Lower lobe of right lung (tissue), 2 donors: ENCODE data around the gene ACTG1. TPM values are rescaled to one million over a fixed set of nuclear protein-coding genes. Genes with fewer than 3 reads are reported as not detected.

Experiments used
- ATAC-seq, 2 donors: fragments of 200-7000 bp; cut with Tn5 transposase; one replicate each; pipeline ENCODE4 v1.9.1; 2020 to 2022; ENCODE audit warnings: mild to moderate bottlenecking in 2 of 2, moderate library complexity in 2 of 2
- DNase-seq: peaks from one replicate; pipeline ENCODE4 v3.0.0-alpha.2; 2020
- H3K27ac ChIP-seq: fragments of 200-600 bp; one replicate; pipeline ENCODE4 v1.8.0; 2022
- H3K27me3 ChIP-seq: fragments of 200-600 bp; one replicate; pipeline ENCODE4 v1.8.0; 2022; ENCODE audit warnings: low read depth
- H3K36me3 ChIP-seq: fragments of 200-600 bp; one replicate; pipeline ENCODE4 v1.8.0; 2022; ENCODE audit warnings: mild to moderate bottlenecking
- H3K4me1 ChIP-seq: fragments of 200-600 bp; one replicate; pipeline ENCODE4 v1.8.0; 2022
- H3K4me3 ChIP-seq: fragments of 200-600 bp; one replicate; pipeline ENCODE4 v1.8.0; 2022; ENCODE audit warnings: mild to moderate bottlenecking
- H3K9me3 ChIP-seq: fragments of 200-600 bp; one replicate; pipeline ENCODE4 v1.8.0; 2022
- intact Hi-C: fragments of 100-400 bp; cut with DNase I; formaldehyde crosslinking; loops from one replicate; pipeline ENCODE4 v1.11.0; 2022
- total RNA-seq: library from RNA; stranded (reverse); fragmentation: NEBNext Ultra II Directional; extraction: Animal tissue kit (Norgen Biotek cat#: 25700); gene quantifications from one replicate; pipeline ENCODE4 v1.2.1, GENCODE V29; 2021
- TF ChIP-seq, protein P1 (sequence below): fragments of 200-600 bp; IDR thresholded peaks from one replicate; pipeline ENCODE4 v1.8.0; 2022; ENCODE audit warnings: antibody characterized with exemption, mild to moderate bottlenecking
- donor health status: DM: no; HTN: yes; CAD: no; lungs with severe emphysema.

Gene ACTG1
- total RNA-seq, 1 donor from 2014 or later, result 1,821 TPM

DNA sequence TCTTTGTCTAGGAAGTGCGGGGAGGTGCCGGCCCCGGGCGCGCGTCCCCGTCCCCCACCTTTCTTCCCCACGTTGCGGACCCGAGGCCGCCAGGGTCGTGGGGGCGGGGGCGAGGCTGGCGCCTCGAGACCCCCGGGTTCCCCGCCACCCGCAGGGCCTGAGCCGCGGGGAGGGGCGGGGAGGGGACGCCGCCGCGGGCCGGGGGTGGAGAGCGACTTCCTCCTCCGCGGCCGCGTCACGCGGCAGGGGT lies 1.8 kb upstream of the ACTG1 start:
- ATAC-seq, result no peak
- H3K4me1 ChIP-seq, result peaks cover 49% of the 10 kb centered on the region
- intact Hi-C loops, result no loop called here

DNA sequence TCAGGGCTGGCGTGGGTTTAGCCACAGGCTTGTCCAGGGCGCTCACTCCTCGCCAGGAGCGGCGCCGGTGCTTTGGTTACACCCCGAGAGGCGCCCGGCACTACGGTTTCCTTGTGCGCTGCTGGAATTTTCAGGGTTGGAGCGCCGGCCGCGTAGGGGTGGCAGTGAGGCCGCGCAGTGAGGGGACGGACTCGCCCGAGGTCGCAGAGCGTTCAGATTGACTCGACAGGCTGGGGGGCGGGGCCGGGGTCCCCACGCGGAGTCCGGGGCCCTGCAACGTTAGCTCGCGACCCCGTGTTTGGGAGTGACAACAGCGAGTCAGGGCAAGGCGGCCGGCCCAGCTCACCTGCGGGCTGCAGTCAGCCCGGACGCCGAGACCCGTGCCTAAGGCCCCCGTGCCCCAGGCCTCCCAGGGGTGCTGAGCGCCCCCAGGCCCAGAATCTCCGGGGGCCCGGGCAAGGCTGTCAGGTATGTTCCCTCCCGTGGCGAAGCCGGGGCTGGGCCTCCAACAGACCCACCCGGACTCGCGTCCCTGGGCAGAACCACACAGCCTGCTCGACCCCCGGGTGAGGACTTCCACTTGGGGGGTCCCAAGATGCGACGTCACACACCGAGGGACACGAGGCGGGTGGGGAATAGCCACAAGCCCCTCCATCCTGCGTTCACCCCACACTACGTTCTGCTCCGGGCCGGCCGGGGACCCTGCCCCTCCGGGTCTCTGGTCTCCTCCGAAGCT lies 1.3 kb upstream of the ACTG1 start:
- H3K36me3 ChIP-seq, result peaks cover 29% of the 10 kb centered on the region
- no peaks in the 10 kb centered on the region for H3K27me3 ChIP-seq
- TF ChIP-seq, protein P1, sequence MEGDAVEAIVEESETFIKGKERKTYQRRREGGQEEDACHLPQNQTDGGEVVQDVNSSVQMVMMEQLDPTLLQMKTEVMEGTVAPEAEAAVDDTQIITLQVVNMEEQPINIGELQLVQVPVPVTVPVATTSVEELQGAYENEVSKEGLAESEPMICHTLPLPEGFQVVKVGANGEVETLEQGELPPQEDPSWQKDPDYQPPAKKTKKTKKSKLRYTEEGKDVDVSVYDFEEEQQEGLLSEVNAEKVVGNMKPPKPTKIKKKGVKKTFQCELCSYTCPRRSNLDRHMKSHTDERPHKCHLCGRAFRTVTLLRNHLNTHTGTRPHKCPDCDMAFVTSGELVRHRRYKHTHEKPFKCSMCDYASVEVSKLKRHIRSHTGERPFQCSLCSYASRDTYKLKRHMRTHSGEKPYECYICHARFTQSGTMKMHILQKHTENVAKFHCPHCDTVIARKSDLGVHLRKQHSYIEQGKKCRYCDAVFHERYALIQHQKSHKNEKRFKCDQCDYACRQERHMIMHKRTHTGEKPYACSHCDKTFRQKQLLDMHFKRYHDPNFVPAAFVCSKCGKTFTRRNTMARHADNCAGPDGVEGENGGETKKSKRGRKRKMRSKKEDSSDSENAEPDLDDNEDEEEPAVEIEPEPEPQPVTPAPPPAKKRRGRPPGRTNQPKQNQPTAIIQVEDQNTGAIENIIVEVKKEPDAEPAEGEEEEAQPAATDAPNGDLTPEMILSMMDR, result no peak
- peak overlapping the region; percentile 100 for H3K27ac ChIP-seq
- H3K4me3 ChIP-seq, result peak overlapping the region; percentile 94
- ATAC-seq (peak; percentile 28 to 35), DNase-seq (peak; percentile 83)
- H3K4me1 ChIP-seq, result peaks cover 49% of the 10 kb centered on the region
- no peaks in the 10 kb centered on the region for H3K9me3 ChIP-seq
- intact Hi-C loops, result no loop called here

More for the DNA sequence above, 1.8 kb upstream of the ACTG1 start:
- no peaks in the 10 kb centered on the region for H3K9me3 ChIP-seq
- peak overlapping the region; percentile 100 for H3K27ac ChIP-seq
- no peak for DNase-seq
- H3K4me3 ChIP-seq, result peak overlapping the region; percentile 94
- TF ChIP-seq, protein P1, result no peak
- peaks cover 24% of the 10 kb centered on the region for H3K36me3 ChIP-seq
- H3K27me3 ChIP-seq, result peaks cover under 1% of the 10 kb centered on the region

DNA sequence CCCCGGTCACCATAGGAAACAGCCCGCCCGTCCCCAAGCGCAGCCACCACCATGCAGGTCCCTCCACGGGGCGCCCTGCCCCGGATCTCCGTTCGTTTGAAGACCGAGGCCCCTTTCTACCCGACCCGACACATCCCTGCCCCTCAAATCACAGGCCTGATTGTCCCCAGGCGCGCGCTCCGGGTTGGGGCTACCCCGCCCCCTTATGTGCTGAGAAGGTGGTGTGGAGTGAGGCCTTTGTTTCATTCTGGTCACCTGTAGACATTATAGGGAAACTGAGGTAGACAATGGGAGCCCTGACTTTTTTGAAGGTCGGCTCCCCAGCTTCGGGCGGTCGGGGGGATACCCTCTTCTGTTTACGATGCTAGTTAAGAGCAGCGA lies 763 bp upstream of the ACTG1 start:
- TF ChIP-seq, protein P1, result no peak
- intact Hi-C loops, result no loop called here
- Histone ChIP-seq H3K4me3 (peak overlapping the region; percentile 94), H3K4me1 (peaks cover 49% of the 10 kb centered on the region), H3K36me3 (peaks cover 34% of the 10 kb centered on the region), H3K27ac (peak overlapping the region; percentile 100), H3K27me3 (no peaks in the 10 kb centered on the region), H3K9me3 (no peaks in the 10 kb centered on the region)
- DNase-seq (peak; percentile 78), ATAC-seq (peak; percentile 32 to 36)

DNA sequence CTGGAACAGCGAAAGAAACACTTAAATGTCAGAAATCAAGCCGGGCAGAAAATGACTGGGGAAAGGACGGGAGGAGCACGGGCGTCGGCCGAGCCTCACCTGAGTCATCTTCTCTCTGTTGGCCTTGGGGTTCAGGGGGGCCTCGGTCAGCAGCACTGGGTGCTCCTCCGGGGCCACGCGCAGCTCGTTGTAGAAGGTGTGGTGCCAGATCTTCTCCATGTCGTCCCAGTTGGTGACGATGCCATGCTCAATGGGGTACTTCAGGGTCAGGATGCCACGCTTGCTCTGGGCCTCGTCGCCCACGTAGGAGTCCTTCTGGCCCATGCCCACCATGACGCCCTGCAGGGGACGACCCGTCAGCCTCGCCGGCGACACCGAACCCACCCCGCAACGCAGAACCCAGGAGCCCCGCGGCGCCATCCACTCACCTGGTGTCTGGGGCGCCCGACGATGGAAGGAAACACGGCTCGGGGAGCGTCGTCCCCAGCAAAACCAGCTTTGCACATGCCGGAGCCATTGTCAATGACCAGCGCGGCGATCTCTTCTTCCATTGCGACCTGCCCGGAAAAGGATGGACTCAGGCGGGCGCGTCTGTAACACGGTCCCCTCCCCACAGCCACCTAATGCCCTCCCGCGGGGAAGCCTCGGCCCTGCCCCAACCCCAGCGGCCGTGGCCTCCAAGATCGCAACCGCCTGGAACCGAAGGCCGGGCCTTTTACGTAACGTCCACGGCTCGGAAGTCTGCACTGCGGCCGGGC lies 616 bp downstream of the ACTG1 start:
- intact Hi-C loops, result no loop called here
- Histone ChIP-seq H3K4me3 (peak overlapping the region; percentile 94), H3K36me3 (peaks cover 34% of the 10 kb centered on the region), H3K27me3 (no peaks in the 10 kb centered on the region), H3K27ac (peak overlapping the region; percentile 100), H3K9me3 (no peaks in the 10 kb centered on the region), H3K4me1 (peaks cover 37% of the 10 kb centered on the region)
- no peak for DNase-seq
- peak; percentile 6 to 12 for ATAC-seq
- TF ChIP-seq, protein P1, result no peak

DNA sequence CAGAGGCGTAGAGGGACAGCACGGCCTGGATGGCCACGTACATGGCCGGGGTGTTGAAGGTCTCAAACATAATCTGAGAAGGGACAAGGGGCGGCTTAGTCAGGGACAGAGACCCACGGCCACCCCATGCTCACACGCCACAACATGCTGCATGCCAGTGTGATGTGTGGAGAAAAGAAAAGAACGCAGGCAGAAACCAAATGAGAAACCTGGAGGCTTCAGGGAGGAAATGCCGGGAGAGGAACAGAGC lies 1.1 kb downstream of the ACTG1 start:
- TF ChIP-seq, protein P1, result no peak
- H3K9me3 ChIP-seq, result no peaks in the 10 kb centered on the region
- peak overlapping the region; percentile 94 for H3K4me3 ChIP-seq
- H3K27me3 ChIP-seq, result no peaks in the 10 kb centered on the region
- ATAC-seq, result no peak
- DNase-seq, result no peak
- intact Hi-C loops, result no loop called here
- peaks cover 34% of the 10 kb centered on the region for H3K36me3 ChIP-seq
- H3K27ac ChIP-seq, result peak overlapping the region; percentile 100
- H3K4me1 ChIP-seq, result peaks cover 32% of the 10 kb centered on the region
